RWPE1 (cell line): ENCODE measurements around the gene CLDN19.

Source experiments
- CTCF ChIA-PET: fragments of 350-600 bp; sonication (Branson Sonifier 250); formaldehyde crosslinking; extraction: SDS; loops from one replicate; lab custom pipeline; 2021; lab: Yijun Ruan, JAX
- POLR2A ChIA-PET: fragments of 400-600 bp; formaldehyde crosslinking; extraction: SDS; loops from one replicate; lab custom pipeline; 2020; ENCODE audit warnings: antibody characterized with exemption; ENCODE audit not compliant: low non-redundant PET; lab: Yijun Ruan, JAX
- DNase-seq: peaks from one replicate; pipeline ENCODE4 v3.0.0; 2012; ENCODE audit warnings: low spot score
- H3K27ac ChIP-seq: fragments of 450-650 bp; 2 replicates; pipeline ENCODE4 v1.5.1; 2017
- CTCF ChIP-seq: fragments of 450-650 bp; conservative IDR thresholded peaks from 2 replicates; pipeline ENCODE4 v1.5.1; 2017; ENCODE audit warnings: low read depth, mild to moderate bottlenecking

Gene CLDN19

GRCh38 chr1:42748461-42749410 lies 8.7 kb upstream of the CLDN19 start:
- H3K27ac ChIP-seq: peak overlapping the region; percentile 45
- no peak for DNase-seq
- ChIA-PET POLR2A (no interaction called here), CTCF (interaction anchor here (0.6 kb wide), 2 partner anchors 547 to 1924 kb away, joined by 3 read pairs; no protein-coding TSS in a partner anchor)
- TF ChIP-seq CTCF: no peak

DNA sequence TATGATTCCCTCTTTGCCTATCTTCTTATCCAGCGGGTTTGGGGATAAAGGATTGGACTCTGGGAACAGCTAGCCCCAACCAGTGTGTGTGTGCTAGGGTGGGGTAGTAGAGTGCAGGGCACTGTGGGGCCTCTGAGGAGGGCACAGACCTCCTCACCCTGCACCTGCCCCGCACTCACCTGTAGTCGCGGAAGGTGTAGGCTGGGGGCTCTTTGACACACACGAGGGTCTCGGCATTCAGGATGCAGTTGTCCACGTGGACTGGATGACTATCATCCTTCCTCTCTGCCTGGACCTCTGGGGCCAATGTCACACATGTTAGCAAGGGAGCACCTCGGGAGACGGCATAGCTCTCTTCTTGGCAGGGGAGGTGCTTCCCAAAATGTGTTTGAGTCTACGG lies 8.0 kb upstream of the CLDN19 start:
- TF ChIP-seq CTCF: no peak
- H3K27ac ChIP-seq: peak overlapping the region; percentile 45
- ChIA-PET POLR2A (no interaction called here), CTCF (interaction anchor here (0.6 kb wide), 1 partner anchor 12 kb away, joined by 3 read pairs; no protein-coding TSS in a partner anchor)
- no peak for DNase-seq

GRCh38 chr1:42747125-42747524 lies 7.1 kb upstream of the CLDN19 start:
- no peak; the same call in 1 of the 2 replicates for TF ChIP-seq CTCF
- no peak for DNase-seq
- CTCF ChIA-PET: interaction anchor here (0.5 to 0.9 kb wide), 4 partner anchors 21 to 789 kb away, joined by 3 to 5 read pairs (median 3); no protein-coding TSS in a partner anchor
- peak overlapping the region; percentile 48 for H3K27ac ChIP-seq
- POLR2A ChIA-PET: no interaction called here

- peak overlapping the region; percentile 48 for H3K27ac ChIP-seq
- no peak for TF ChIP-seq CTCF
- ChIA-PET CTCF (interaction anchor here (0.5 to 0.9 kb wide), 5 partner anchors 22 to 789 kb away, joined by 3 to 5 read pairs (median 3); no protein-coding TSS in a partner anchor), POLR2A (no interaction called here)
- DNase-seq: no peak
Observed at GRCh38 chr1:42746436-42747105, 6.5 kb upstream of the CLDN19 start.

GRCh38 chr1:42745851-42746250 lies 5.8 kb upstream of the CLDN19 start:
- peak overlapping the region; percentile 48 for H3K27ac ChIP-seq
- CTCF ChIA-PET: interaction anchor here (0.6 to 0.7 kb wide), 2 partner anchors 34 to 271 kb away, joined by 3 read pairs; no protein-coding TSS in a partner anchor
- DNase-seq: no peak
- POLR2A ChIA-PET: no interaction called here
- TF ChIP-seq CTCF: no peak

DNA sequence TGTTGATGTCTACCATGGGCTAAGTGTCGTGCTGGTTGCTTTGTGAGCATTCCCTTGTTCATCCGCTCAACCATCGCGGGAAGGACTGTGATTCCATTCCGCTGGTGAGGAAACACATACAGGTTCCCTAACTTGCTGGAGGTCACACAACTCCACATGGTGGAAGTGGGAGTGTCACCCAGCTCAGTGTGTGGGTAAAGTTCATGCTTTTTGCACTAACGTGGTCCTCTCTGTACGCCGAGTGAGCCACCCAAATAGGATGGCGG lies 4.0 kb upstream of the CLDN19 start:
- ChIA-PET POLR2A (no interaction called here), CTCF (no interaction called here)
- H3K27ac ChIP-seq: peak overlapping the region; percentile 92
- no peak for DNase-seq
- no peak for TF ChIP-seq CTCF
